Panc1 (cell line): ENCODE measurements around the gene KRTAP3-1. TPM values are rescaled to one million over a fixed set of nuclear protein-coding genes. Genes with fewer than 3 reads are reported as not detected.

Source experiments
- ATAC-seq: fragments of 200-7000 bp; cut with Tn5 transposase; 2 replicates; pipeline ENCODE4 v1.9.1; 2020; ENCODE audit warnings: mild to moderate bottlenecking, moderate library complexity
- BruUV-seq: library from RNA; stranded (reverse); fragments of 400-500 nt; replicated peaks from 2 replicates; lab custom pipeline; 2021; lab: Mats Ljungman, UMichigan
- CTCF ChIA-PET: fragments of 300-600 bp; sonication (Branson Sonifier 250); formaldehyde crosslinking; loops from one replicate; lab custom pipeline; 2022; ENCODE audit warnings: antibody characterized with exemption; lab: Charles Lee
- POLR2A ChIA-PET: fragments of 300-600 bp; sonication (Branson Sonifier 250); formaldehyde crosslinking; loops from one replicate; lab custom pipeline; 2022; ENCODE audit warnings: antibody characterized with exemption; lab: Charles Lee
- DNase-seq: peaks from one replicate; pipeline ENCODE4 v3.0.0-alpha.2; 2010; ENCODE audit warnings: low read depth, low spot score
- H3K27ac ChIP-seq: 2 replicates; pipeline ENCODE4 v1.5.1; 2011; ENCODE audit warnings: mild to moderate bottlenecking, low read length, inconsistent platforms
- H3K27me3 ChIP-seq: fragments of 200-500 bp; sonication (Bioruptor generic); 2 replicates; pipeline ENCODE4 v1.6.0; 2014; ENCODE audit warnings: low read length, inconsistent platforms; ENCODE audit not compliant: control insufficient read depth, insufficient read depth
- H3K36me3 ChIP-seq: fragments of 200-500 bp; sonication (Bioruptor generic); 2 replicates; pipeline ENCODE4 v1.5.1; 2014; ENCODE audit warnings: inconsistent platforms, mild to moderate bottlenecking, low read length, moderate library complexity; ENCODE audit not compliant: control insufficient read depth, insufficient read depth
- H3K4me1 ChIP-seq: 2 replicates; pipeline ENCODE4 v1.5.1; 2011; ENCODE audit warnings: inconsistent platforms, mild to moderate bottlenecking, low read length, moderate library complexity; ENCODE audit not compliant: control insufficient read depth, insufficient read depth
- H3K4me3 ChIP-seq, 2 experiments: 2 replicates each; pipeline ENCODE4 v1.5.1; 2011 to 2012; ENCODE audit warnings: low read depth in 2 of 2, low read length in 2 of 2, mild to moderate bottlenecking in 2 of 2, inconsistent platforms in 1 of 2, moderate library complexity in 1 of 2
- H3K9me3 ChIP-seq: fragments of 200-500 bp; sonication (Bioruptor generic); 2 replicates; pipeline ENCODE4 v1.5.1; 2014; ENCODE audit warnings: low read depth, mild to moderate bottlenecking, inconsistent platforms, low read length, moderate library complexity; ENCODE audit not compliant: control insufficient read depth, insufficient read depth
- CTCF ChIP-seq: fragments of 450-650 bp; IDR thresholded peaks from 2 replicates; pipeline ENCODE4 v1.5.1; 2017; ENCODE audit warnings: mild to moderate bottlenecking
- POLR2AphosphoS5 ChIP-seq: IDR thresholded peaks from 2 replicates; pipeline ENCODE4 v1.6.1; 2012; ENCODE audit warnings: mild to moderate bottlenecking, low read depth, low read length, moderate library complexity
- REST ChIP-seq, 2 experiments: IDR thresholded peaks; 2 replicates each; pipeline ENCODE4 v1.6.1; 2011 to 2012; ENCODE audit warnings: low read depth in 2 of 2, control low read depth in 1 of 2, low read length in 1 of 2, mild to moderate bottlenecking in 1 of 2, moderate library complexity in 1 of 2; ENCODE audit not compliant: insufficient read depth in 1 of 2
- SIN3A ChIP-seq: IDR thresholded peaks from 2 replicates; pipeline ENCODE4 v1.6.1; 2012; ENCODE audit warnings: low read depth, mild to moderate bottlenecking, low read length, moderate library complexity, borderline replicate concordance; ENCODE audit not compliant: insufficient read depth
- TCF7L2 ChIP-seq: IDR thresholded peaks from 2 replicates; pipeline ENCODE4 v1.6.1; 2011; ENCODE audit warnings: mild to moderate bottlenecking, low read depth, low read length, inconsistent platforms
- in situ Hi-C: cut with HindIII; loops from 2 replicates; pipeline ENCODE4 v1.10.0; 2016; ENCODE audit warnings: low sequenced_read_pairs, low pct_unique_long_range_greater_than_20kb
- intact Hi-C: fragments of 100-400 bp; cut with micrococcal nuclease; formaldehyde crosslinking; loops from one replicate; pipeline ENCODE4 v1.10.0; 2022; ENCODE audit not compliant: unreplicated experiment
- total RNA-seq: library from RNA; stranded (reverse); gene quantifications from one replicate; pipeline ENCODE4 v1.2.1, GENCODE V29; 2021; ENCODE audit not compliant: unreplicated experiment

The KRTAP3-1 gene
- total RNA-seq, 1 experiment from 2014 or later = not detected

GRCh38 chr17:40996829-40997228 lies 12.1 kb downstream of the KRTAP3-1 start:
- ATAC-seq (no peak), DNase-seq (no peak)
- intact Hi-C loops = no loop called here
- peaks cover 21% of the 10 kb centered on the region for H3K27me3 ChIP-seq
- CTCF ChIA-PET = interaction anchor here (0.6 kb wide), 1 partner anchor 149 kb away, joined by 12 read pairs; no protein-coding TSS in a partner anchor
- in situ Hi-C loops = no loop called here
- TF ChIP-seq TCF7L2 = no peak
- TF ChIP-seq POLR2AphosphoS5 = no peak
- no peak for TF ChIP-seq REST (IDR thresholded peaks at IDR 0.05; ENCODE audit: insufficient read depth in 1 of 2, low read depth in 2 of 2, low read length in 1 of 2)
- no peak for TF ChIP-seq SIN3A
- TF ChIP-seq CTCF = no peak
- no TSS peak for BruUV-seq
- H3K27ac ChIP-seq = no peak overlapping the region
- no peaks in the 10 kb centered on the region for H3K9me3 ChIP-seq
- no peak overlapping the region for H3K4me3 ChIP-seq
- no peaks in the 10 kb centered on the region for H3K4me1 ChIP-seq
- no peaks in the 10 kb centered on the region for H3K36me3 ChIP-seq
- POLR2A ChIA-PET = no interaction called here

- no TSS peak for BruUV-seq
- H3K36me3 ChIP-seq = no peaks in the 10 kb centered on the region
- POLR2A ChIA-PET = interaction anchor here (0.6 kb wide), 1 partner anchor 156 kb away, joined by 3 read pairs; no protein-coding TSS in a partner anchor
- intact Hi-C loops = no loop called here
- TF ChIP-seq POLR2AphosphoS5 = no peak
- no peak for TF ChIP-seq CTCF
- TF ChIP-seq TCF7L2 = no peak
- TF ChIP-seq REST (IDR thresholded peaks at IDR 0.05; ENCODE audit: insufficient read depth in 1 of 2, low read depth in 2 of 2, low read length in 1 of 2) = no peak
- TF ChIP-seq SIN3A = no peak
- in situ Hi-C loops = no loop called here
- no peaks in the 10 kb centered on the region for H3K4me1 ChIP-seq
- no peak overlapping the region for H3K4me3 ChIP-seq
- no peaks in the 10 kb centered on the region for H3K9me3 ChIP-seq
- no peak overlapping the region for H3K27ac ChIP-seq
- DNase-seq (no peak), ATAC-seq (no peak)
- H3K27me3 ChIP-seq = peaks cover 18% of the 10 kb centered on the region
- CTCF ChIA-PET = no interaction called here
Measured at GRCh38 chr17:40995116-40995515, 13.8 kb downstream of the KRTAP3-1 start.
